Measurements from ENCODE around the gene ZBTB1.

Gene ZBTB1

GRCh38 chr14:64475585-64476273, 28.8 kb upstream of the ZBTB1 start:
- DNase-seq (ENCODE audit: low spot score): no peak
- no peak for TF ChIP-seq CTCF (IDR thresholded peaks at IDR 0.05; ENCODE audit: extremely low read depth, missing control alignments)

GRCh38 chr14:64476438-64476837, 28.1 kb upstream of the ZBTB1 start:
- no peak for DNase-seq (ENCODE audit: low spot score)
- TF ChIP-seq CTCF (IDR thresholded peaks at IDR 0.05; ENCODE audit: extremely low read depth, missing control alignments): no peak

- DNase-seq (ENCODE audit: low spot score): peak; percentile 33
- TF ChIP-seq CTCF (IDR thresholded peaks at IDR 0.05; ENCODE audit: extremely low read depth, missing control alignments): no peak
Measured at GRCh38 chr14:64478634-64479250, 25.8 kb upstream of the ZBTB1 start.

- no peak for DNase-seq (ENCODE audit: low spot score)
- TF ChIP-seq CTCF (IDR thresholded peaks at IDR 0.05; ENCODE audit: extremely low read depth, missing control alignments): no peak
Measured at GRCh38 chr14:64488590-64489099, 15.9 kb upstream of the ZBTB1 start.

- no peak for TF ChIP-seq CTCF (IDR thresholded peaks at IDR 0.05; ENCODE audit: extremely low read depth, missing control alignments)
- no peak for DNase-seq (ENCODE audit: low spot score)
Measured at GRCh38 chr14:64491637-64492036, 12.9 kb upstream of the ZBTB1 start.

- no peak for TF ChIP-seq CTCF (IDR thresholded peaks at IDR 0.05; ENCODE audit: extremely low read depth, missing control alignments)
- DNase-seq (ENCODE audit: low spot score): no peak
Measured at GRCh38 chr14:64493455-64493854, 11.1 kb upstream of the ZBTB1 start.

GRCh38 chr14:64495252-64495651, 9.3 kb upstream of the ZBTB1 start:
- TF ChIP-seq CTCF (IDR thresholded peaks at IDR 0.05; ENCODE audit: extremely low read depth, missing control alignments): no peak
- DNase-seq (ENCODE audit: low spot score): no peak

Measured in GM20000 (cell line).